ENCODE data around the gene KIF26A.

Gene KIF26A

GRCh38 chr14:104099096-104100041 is 39.0 kb upstream of the KIF26A start:
- TF ChIP-seq CTCF (IDR thresholded peaks at IDR 0.05; ENCODE audit: extremely low read depth, missing control alignments): no peak
- DNase-seq (ENCODE audit: low spot score): no peak

- no peak for TF ChIP-seq CTCF (IDR thresholded peaks at IDR 0.05; ENCODE audit: extremely low read depth, missing control alignments)
- no peak for DNase-seq (ENCODE audit: low spot score)
Measured at GRCh38 chr14:104100171-104101085, 38.0 kb upstream of the KIF26A start.

GRCh38 chr14:104101086-104101621 is 37.2 kb upstream of the KIF26A start:
- DNase-seq (ENCODE audit: low spot score): no peak
- no peak for TF ChIP-seq CTCF (IDR thresholded peaks at IDR 0.05; ENCODE audit: extremely low read depth, missing control alignments)

GRCh38 chr14:104101651-104102281 is 36.6 kb upstream of the KIF26A start:
- DNase-seq (ENCODE audit: low spot score): no peak
- no peak for TF ChIP-seq CTCF (IDR thresholded peaks at IDR 0.05; ENCODE audit: extremely low read depth, missing control alignments)

- no peak for DNase-seq (ENCODE audit: low spot score)
- TF ChIP-seq CTCF (IDR thresholded peaks at IDR 0.05; ENCODE audit: extremely low read depth, missing control alignments): no peak
Measured at GRCh38 chr14:104102282-104102914, 36.0 kb upstream of the KIF26A start.

- no peak for DNase-seq (ENCODE audit: low spot score)
- TF ChIP-seq CTCF (IDR thresholded peaks at IDR 0.05; ENCODE audit: extremely low read depth, missing control alignments): no peak
Measured at GRCh38 chr14:104103061-104103445, 35.3 kb upstream of the KIF26A start.
